H54 (cell line): ENCODE measurements around the gene LRRC61.

Source experiments
- DNase-seq: peaks from one replicate; pipeline ENCODE4 v3.0.0; 2011; ENCODE audit warnings: low spot score, mixed read lengths; ENCODE audit not compliant: insufficient read length
- FAIRE-seq: peaks from 3 replicates; lab custom pipeline; 2011; peaks lifted over from hg19 to GRCh38; lab: Jason Lieb, UNC
- POLR2A ChIP-seq: IDR thresholded peaks from 2 replicates; pipeline ENCODE4 v1.6.1; 2011; ENCODE audit warnings: low read depth, mild to moderate bottlenecking, low read length

Gene LRRC61

GRCh38 chr7:150363872-150364271, 40.7 kb downstream of the LRRC61 start:
- FAIRE-seq (no peak), DNase-seq (no peak)
- no peak for TF ChIP-seq POLR2A

DNA sequence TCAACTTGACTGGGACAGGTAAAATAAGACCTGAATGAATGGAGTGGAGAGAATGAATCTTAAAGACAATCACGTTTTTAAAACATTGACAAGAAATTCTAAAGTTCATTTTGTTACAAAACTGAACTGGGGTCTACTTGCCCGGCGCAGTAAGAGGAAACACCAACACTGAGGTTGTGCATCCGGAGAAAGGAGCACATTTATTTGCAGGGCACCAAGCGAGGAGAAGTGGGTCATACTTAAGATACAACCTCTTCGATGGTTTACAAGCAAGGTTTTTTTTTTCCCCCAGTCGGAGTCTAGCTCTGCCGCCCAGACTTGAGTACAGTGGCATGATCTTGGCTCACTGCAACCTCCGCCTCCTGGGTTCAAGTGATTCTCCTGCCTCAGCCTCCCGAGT, 42.0 kb downstream of the LRRC61 start:
- DNase-seq (no peak), FAIRE-seq (no peak)
- no peak for TF ChIP-seq POLR2A

DNA sequence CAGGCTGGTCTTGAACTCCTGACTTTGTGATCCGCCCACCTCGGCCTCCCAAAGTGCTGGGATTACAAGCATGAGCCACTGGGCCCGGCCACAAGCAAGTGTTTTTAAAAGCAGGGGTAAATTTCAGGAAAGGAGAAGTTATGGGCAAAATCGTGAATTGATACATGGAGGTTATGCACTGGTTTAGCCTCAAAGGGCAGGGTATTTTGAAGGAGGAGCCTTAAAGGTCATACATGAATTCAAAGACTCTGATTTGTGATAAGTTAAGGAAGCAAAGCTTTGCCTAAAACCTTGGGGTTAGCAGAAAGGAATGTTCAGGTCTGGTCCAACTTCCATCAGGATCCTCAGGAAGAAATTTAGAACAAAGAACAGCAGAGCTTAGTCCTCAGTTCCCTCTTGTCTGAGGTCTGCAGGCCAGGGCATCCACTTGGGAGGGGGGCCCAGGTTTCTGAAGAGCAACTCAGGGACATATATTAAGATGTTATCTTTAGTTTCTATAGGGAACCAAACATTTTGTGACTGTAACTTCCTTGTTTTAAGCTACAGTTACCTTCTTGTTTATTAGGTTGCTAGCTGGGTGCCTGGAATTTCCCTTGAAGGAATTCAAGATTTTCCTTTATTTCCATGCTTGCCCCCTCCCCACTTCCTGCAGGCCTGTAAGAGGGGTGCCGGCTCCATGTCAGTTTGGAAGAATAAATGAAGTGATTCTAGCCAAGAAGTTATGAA, 42.7 kb downstream of the LRRC61 start:
- FAIRE-seq = no peak
- no peak for TF ChIP-seq POLR2A
- no peak for DNase-seq

- FAIRE-seq = no peak
- DNase-seq = no peak
- no peak for TF ChIP-seq POLR2A
These were observed 44.5 kb downstream of the LRRC61 start for GRCh38 chr7:150367677-150368095.

- DNase-seq (peak; percentile 76), FAIRE-seq (no peak)
- TF ChIP-seq POLR2A = peak; percentile 67
These were observed 45.1 kb downstream of the LRRC61 start, which contains the start of gene REPIN1 for GRCh38 chr7:150368096-150368883. TSS of gene REPIN1 (plus strand) at chr7:150368822. CDS start at chr7:150369712, 890 bp downstream.

GRCh38 chr7:150368884-150369747, 46.0 kb downstream of the LRRC61 start:
- TF ChIP-seq POLR2A = peak; percentile 50
- no peak for FAIRE-seq
- DNase-seq = peak; percentile 90

DNA sequence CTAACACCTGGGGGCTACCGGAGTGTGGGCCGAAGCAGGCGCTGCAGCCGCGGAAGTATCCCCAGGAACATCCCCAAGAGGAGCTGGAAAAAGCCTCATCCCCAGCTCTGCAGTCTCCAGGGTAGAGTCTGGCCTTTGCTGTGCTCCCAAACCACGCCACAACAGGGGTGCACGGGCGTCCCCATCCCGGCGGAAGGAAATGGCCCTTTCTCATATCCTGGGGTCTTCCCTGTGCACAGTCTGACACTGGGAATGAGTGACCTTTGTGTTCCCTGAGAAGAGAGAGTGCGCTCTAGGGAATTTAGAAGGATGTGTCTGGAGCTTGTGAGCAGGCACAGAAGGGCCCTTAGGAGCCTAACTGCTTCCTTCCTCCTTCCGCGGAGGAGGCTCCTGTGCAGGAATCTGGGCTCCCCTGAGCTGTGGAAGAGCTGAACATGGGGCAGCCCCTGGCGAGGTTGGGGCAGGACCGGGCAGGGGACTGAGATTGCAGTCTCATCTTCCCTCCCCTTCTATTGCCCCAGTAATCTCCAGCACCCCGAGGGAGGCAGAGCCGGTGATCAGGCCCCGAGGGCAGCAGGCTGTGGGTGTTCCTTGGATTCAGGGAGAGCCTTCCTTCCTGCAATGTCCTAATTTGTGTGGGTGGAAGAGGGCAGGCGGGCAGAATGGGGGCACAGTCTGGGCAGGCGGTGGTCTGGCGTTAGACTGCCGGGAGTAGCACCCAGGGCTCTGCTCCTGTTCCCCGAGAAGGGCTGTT, 46.8 kb downstream of the LRRC61 start:
- FAIRE-seq (no peak), DNase-seq (no peak)
- TF ChIP-seq POLR2A = no peak

- no peak for TF ChIP-seq POLR2A
- FAIRE-seq (no peak), DNase-seq (no peak)
These were observed 47.5 kb downstream of the LRRC61 start for GRCh38 chr7:150370612-150371071.

DNA sequence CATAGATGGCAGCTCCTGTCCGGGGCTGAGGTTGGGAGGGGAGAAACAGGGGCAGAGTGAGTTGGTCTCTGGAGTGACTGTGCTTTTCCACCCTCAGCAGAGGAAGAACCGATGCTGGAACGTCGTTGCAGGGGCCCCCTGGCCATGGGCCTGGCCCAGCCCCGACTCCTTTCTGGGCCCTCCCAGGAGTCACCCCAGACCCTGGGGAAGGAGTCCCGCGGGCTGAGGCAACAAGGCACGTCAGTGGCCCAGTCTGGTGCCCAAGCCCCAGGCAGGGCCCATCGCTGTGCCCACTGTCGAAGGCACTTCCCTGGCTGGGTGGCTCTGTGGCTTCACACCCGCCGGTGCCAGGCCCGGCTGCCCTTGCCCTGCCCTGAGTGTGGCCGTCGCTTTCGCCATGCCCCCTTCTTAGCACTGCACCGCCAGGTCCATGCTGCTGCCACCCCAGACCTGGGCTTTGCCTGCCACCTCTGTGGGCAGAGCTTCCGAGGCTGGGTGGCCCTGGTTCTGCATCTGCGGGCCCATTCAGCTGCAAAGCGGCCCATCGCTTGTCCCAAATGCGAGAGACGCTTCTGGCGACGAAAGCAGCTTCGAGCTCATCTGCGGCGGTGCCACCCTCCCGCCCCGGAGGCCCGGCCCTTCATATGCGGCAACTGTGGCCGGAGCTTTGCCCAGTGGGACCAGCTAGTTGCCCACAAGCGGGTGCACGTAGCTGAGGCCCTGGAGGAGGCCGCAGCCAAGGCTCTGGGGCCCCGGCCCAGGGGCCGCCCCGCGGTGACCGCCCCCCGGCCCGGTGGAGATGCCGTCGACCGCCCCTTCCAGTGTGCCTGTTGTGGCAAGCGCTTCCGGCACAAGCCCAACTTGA, 48.2 kb downstream of the LRRC61 start:
- FAIRE-seq (no peak), DNase-seq (no peak)
- no peak for TF ChIP-seq POLR2A

GRCh38 chr7:150371996-150372270, 48.8 kb downstream of the LRRC61 start:
- TF ChIP-seq POLR2A = no peak
- DNase-seq (no peak), FAIRE-seq (no peak)

DNA sequence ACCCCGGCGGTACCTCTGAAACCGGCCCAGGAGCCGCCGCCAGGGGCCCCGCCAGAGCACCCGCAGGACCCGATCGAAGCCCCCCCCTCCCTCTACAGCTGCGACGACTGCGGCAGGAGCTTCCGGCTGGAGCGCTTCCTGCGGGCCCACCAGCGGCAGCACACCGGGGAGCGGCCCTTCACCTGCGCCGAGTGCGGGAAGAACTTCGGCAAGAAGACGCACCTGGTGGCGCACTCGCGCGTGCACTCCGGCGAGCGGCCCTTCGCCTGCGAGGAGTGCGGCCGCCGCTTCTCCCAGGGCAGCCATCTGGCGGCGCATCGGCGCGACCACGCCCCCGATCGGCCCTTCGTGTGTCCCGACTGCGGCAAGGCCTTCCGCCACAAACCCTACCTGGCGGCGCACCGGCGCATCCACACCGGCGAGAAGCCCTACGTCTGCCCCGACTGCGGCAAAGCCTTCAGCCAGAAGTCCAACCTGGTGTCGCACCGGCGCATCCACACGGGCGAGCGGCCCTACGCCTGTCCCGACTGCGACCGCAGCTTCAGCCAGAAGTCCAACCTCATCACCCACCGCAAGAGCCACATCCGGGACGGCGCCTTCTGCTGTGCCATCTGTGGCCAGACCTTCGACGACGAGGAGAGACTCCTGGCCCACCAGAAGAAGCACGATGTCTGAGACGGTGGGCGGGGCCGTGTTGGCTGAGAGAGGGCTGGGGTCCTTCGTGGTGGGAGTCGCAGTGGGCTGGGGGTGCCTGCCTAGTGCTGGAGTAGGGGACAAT, 49.3 kb downstream of the LRRC61 start:
- DNase-seq (no peak), FAIRE-seq (no peak)
- no peak for TF ChIP-seq POLR2A
